A204.1 (cell line): ENCODE data around the gene BAK1.
"Not testable (repeated sequence)": the region's sequence is repeated elsewhere in the genome, so short reads cannot be mapped to it uniquely, and the experiment has no call there.

Source experiments
- FAIRE-seq: peaks from 2 replicates; lab custom pipeline; 2012; peaks lifted over from hg19 to GRCh38; lab: Jason Lieb, UNC

The BAK1 gene

GRCh38 chr6:33607784-33608161 lies 27.7 kb upstream of the BAK1 start:
- FAIRE-seq, result no peak

- FAIRE-seq, result no peak
These were observed 27.2 kb upstream of the BAK1 start for GRCh38 chr6:33607126-33607783.

GRCh38 chr6:33606642-33607041 lies 26.6 kb upstream of the BAK1 start:
- no peak for FAIRE-seq

- FAIRE-seq, result no peak
These were observed 25.1 kb upstream of the BAK1 start for GRCh38 chr6:33604941-33605854.

GRCh38 chr6:33602180-33602579 lies 22.1 kb upstream of the BAK1 start:
- FAIRE-seq, result no peak

- no peak for FAIRE-seq
These were observed 20.7 kb upstream of the BAK1 start for GRCh38 chr6:33600761-33601160.

- FAIRE-seq, result no peak
These were observed 19.4 kb upstream of the BAK1 start for GRCh38 chr6:33599413-33599938.

GRCh38 chr6:33597551-33598322 lies 17.7 kb upstream of the BAK1 start:
- no peak for FAIRE-seq

- not testable (repeated sequence) for FAIRE-seq
These were observed 16.8 kb upstream of the BAK1 start for GRCh38 chr6:33596894-33597293.

- no peak for FAIRE-seq
These were observed 15.1 kb upstream of the BAK1 start for GRCh38 chr6:33595001-33595846.

- no peak for FAIRE-seq
These were observed 13.3 kb upstream of the BAK1 start for GRCh38 chr6:33593414-33593727.

GRCh38 chr6:33592595-33593413 lies 12.7 kb upstream of the BAK1 start:
- no peak for FAIRE-seq

- FAIRE-seq, result no peak
These were observed 12.2 kb upstream of the BAK1 start for GRCh38 chr6:33592280-33592594.

- FAIRE-seq, result no peak
These were observed 11.5 kb upstream of the BAK1 start for GRCh38 chr6:33591424-33592032.

GRCh38 chr6:33590531-33591198 lies 10.6 kb upstream of the BAK1 start:
- FAIRE-seq, result no peak

GRCh38 chr6:33589731-33590530 lies 9.9 kb upstream of the BAK1 start:
- FAIRE-seq, result no peak

GRCh38 chr6:33589392-33589730 lies 9.3 kb upstream of the BAK1 start:
- no peak for FAIRE-seq

- FAIRE-seq, result no peak
These were observed 8.8 kb upstream of the BAK1 start for GRCh38 chr6:33588894-33589293.

- no peak for FAIRE-seq
These were observed 7.5 kb upstream of the BAK1 start for GRCh38 chr6:33587529-33587928.
